ENCODE measurements around the gene CYB5R2.

The CYB5R2 gene

GRCh38 chr11:7622721-7623120 is 50.6 kb downstream of the CYB5R2 start:
- no peak for TF ChIP-seq CTCF (IDR thresholded peaks at IDR 0.05; ENCODE audit: low read depth, low read length)
- no peak for DNase-seq (ENCODE audit: extremely low read depth, low read depth)

GRCh38 chr11:7621554-7621953 is 51.7 kb downstream of the CYB5R2 start:
- DNase-seq (ENCODE audit: extremely low read depth, low read depth): no peak
- TF ChIP-seq CTCF (IDR thresholded peaks at IDR 0.05; ENCODE audit: low read depth, low read length): no peak

GRCh38 chr11:7621090-7621489 is 52.2 kb downstream of the CYB5R2 start:
- no peak for TF ChIP-seq CTCF (IDR thresholded peaks at IDR 0.05; ENCODE audit: low read depth, low read length)

GRCh38 chr11:7619322-7619721 is 54.0 kb downstream of the CYB5R2 start:
- DNase-seq (ENCODE audit: extremely low read depth, low read depth): no peak
- TF ChIP-seq CTCF (IDR thresholded peaks at IDR 0.05; ENCODE audit: low read depth, low read length): no peak

More at GRCh38 chr11:7621090-7621489, 52.2 kb downstream of the CYB5R2 start:
- DNase-seq (ENCODE audit: extremely low read depth, low read depth): no peak

GRCh38 chr11:7617032-7617431 is 56.3 kb downstream of the CYB5R2 start:
- DNase-seq (ENCODE audit: extremely low read depth, low read depth): no peak
- TF ChIP-seq CTCF (IDR thresholded peaks at IDR 0.05; ENCODE audit: low read depth, low read length): no peak
